ENCODE results near the gene OR2T3. TPM values are rescaled to one million over a fixed set of nuclear protein-coding genes. Genes with fewer than 3 reads are reported as not detected.
"Not testable (repeated sequence)": the region's sequence is repeated elsewhere in the genome, so short reads cannot be mapped to it uniquely, and the experiment has no call there.

OR2T3 gene
- total and polyA plus RNA-seq, 9 of the 15 experiments (the other 6 are each of a cell fraction or from before 2014, with no cell fraction given), result not detected

DNA sequence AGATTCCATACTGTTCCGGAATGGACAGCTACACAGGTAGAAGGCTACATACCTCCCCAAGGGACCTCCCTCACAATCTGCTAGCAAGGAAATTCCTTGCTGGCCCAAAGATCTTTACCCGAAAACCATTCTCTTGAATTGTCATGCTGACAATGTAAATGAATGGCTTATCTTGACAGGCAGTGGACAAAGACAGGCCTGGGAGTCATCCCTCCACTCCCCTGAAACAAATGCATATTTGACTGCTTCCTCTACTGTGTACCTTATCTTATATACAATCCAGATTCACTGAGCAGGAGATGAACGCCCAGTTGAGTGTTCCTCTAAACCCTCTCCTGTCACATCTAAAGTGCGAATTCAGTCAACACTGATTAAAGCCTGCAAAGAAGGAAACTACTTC lies 28.5 kb upstream of the OR2T3 start:
- in situ Hi-C loops (cut with MboI), result loop anchor here (5.0 kb wide), 1 partner anchor 203 kb away; the partner anchor contains the start of gene OR2T35
- H3K9ac ChIP-seq (ENCODE audit: insufficient read depth in 1 of 2, low read depth in 2 of 2, low read length in 2 of 2); H3K4me1 ChIP-seq (replicated peaks in 1 of 2; ENCODE audit: control insufficient read depth in 2 of 2, insufficient read depth in 2 of 2, low read length in 2 of 2); H2AFZ ChIP-seq (ENCODE audit: low read depth, low read length); FAIRE-seq; BruUV-seq (replicated peaks); H3K36me3 ChIP-seq (ENCODE audit: control insufficient read depth, insufficient read depth, low read length); DNase-seq (ENCODE audit: extremely low read depth in 1 of 4, low spot score in 3 of 4); H3K4me2 ChIP-seq (ENCODE audit: insufficient read depth, low read length); intact Hi-C loops (cut with micrococcal nuclease); POLR2A ChIA-PET; H3K9me1 ChIP-seq (ENCODE audit: control insufficient read depth, insufficient read depth, low read length); H4K20me1 ChIP-seq (replicated peaks; ENCODE audit: control insufficient read depth, insufficient read depth, low read length); H3K9me3 ChIP-seq (replicated peaks; ENCODE audit: control insufficient read depth, insufficient read depth, low read depth, low read length); CTCF ChIA-PET (ENCODE audit: low intra/inter-chr PET ratio); H3K79me2 ChIP-seq (ENCODE audit: control insufficient read depth, insufficient read depth, low read length); H3K27me3 ChIP-seq (ENCODE audit: control insufficient read depth in 2 of 2, insufficient read depth in 2 of 2, low read length in 2 of 2); H3K27ac ChIP-seq (ENCODE audit: extremely low read depth, low read depth, low read length); H3K4me3 ChIP-seq: not testable (repeated sequence)
- ATAC-seq, result peak; percentile 61; the same call in 2 of the 3 replicates
- TF ChIP-seq ZNF766 (CRISPR knock-in tag; conservative IDR thresholded peaks at IDR 0.05), result 0 out of 2 replicates have a peak, but pooled peaks have one; percentile 42
- TF ChIP-seq, protein P1, sequence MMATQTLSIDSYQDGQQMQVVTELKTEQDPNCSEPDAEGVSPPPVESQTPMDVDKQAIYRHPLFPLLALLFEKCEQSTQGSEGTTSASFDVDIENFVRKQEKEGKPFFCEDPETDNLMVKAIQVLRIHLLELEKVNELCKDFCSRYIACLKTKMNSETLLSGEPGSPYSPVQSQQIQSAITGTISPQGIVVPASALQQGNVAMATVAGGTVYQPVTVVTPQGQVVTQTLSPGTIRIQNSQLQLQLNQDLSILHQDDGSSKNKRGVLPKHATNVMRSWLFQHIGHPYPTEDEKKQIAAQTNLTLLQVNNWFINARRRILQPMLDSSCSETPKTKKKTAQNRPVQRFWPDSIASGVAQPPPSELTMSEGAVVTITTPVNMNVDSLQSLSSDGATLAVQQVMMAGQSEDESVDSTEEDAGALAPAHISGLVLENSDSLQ (IDR thresholded peaks at IDR 0.05), result peak; percentile 22; the same call in 1 of the 2 replicates
- TF ChIP-seq, protein P2, sequence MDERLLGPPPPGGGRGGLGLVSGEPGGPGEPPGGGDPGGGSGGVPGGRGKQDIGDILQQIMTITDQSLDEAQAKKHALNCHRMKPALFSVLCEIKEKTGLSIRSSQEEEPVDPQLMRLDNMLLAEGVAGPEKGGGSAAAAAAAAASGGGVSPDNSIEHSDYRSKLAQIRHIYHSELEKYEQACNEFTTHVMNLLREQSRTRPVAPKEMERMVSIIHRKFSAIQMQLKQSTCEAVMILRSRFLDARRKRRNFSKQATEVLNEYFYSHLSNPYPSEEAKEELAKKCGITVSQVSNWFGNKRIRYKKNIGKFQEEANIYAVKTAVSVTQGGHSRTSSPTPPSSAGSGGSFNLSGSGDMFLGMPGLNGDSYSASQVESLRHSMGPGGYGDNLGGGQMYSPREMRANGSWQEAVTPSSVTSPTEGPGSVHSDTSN (CRISPR knock-in tag; IDR thresholded peaks at IDR 0.05; ENCODE audit: low read depth), result not testable (repeated sequence)
- TF ChIP-seq, protein P2 (tag; conservative IDR thresholded peaks at IDR 0.05; ENCODE audit: low read depth), result 0 out of 2 replicates have a peak, but pooled peaks have one; percentile 42
- peak; percentile 40 for TF ChIP-seq MEIS2 (IDR thresholded peaks at IDR 0.05; ENCODE audit: partially characterized antibody)
- TF ChIP-seq ZNF57 (CRISPR knock-in tag; IDR thresholded peaks at IDR 0.05), result 0 out of 2 replicates have a peak, but pooled peaks have one; percentile 42
- TF ChIP-seq SOX6 (IDR thresholded peaks at IDR 0.05), result peak; percentile 53; the same call in 1 of the 2 replicates
- WGBS (ENCODE audit: insufficient coverage, low coverage, missing lambda C conversion rate), result 0% methylated on average over 4 of the region's 4 CpGs
